AG04450 (cell line): ENCODE results near the gene PPP5C. TPM values are rescaled to one million over a fixed set of nuclear protein-coding genes. Genes with fewer than 3 reads are reported as not detected.

Experiments
- CTCF ChIA-PET: fragments of 300-600, 350-600 bp; formaldehyde crosslinking; extraction: SDS; loops from one replicate; lab custom pipeline; 2022; ENCODE audit warnings: antibody characterized with exemption, inconsistent platforms; lab: Charles Lee
- POLR2A ChIA-PET: fragments of 350-600 bp; formaldehyde crosslinking; extraction: SDS; loops from one replicate; lab custom pipeline; 2021; ENCODE audit warnings: antibody characterized with exemption, inconsistent platforms; lab: Yijun Ruan, JAX
- DNase-seq: peaks from one replicate; pipeline ENCODE4 v3.0.0-alpha.2; 2011; ENCODE audit warnings: low read depth, low spot score
- H3K27ac ChIP-seq: one replicate; pipeline ENCODE4 v1.5.1; 2012; ENCODE audit warnings: low read depth, low read length, control low read depth
- H3K27me3 ChIP-seq: one replicate; pipeline ENCODE4 v1.6.0; 2012; ENCODE audit warnings: low read length; ENCODE audit not compliant: control insufficient read depth, insufficient read depth
- H3K4me3 ChIP-seq: 2 replicates; pipeline ENCODE4 v1.5.1; 2011; ENCODE audit warnings: mild to moderate bottlenecking, low read depth, low read length, control low read depth
- H3K9me3 ChIP-seq: 2 replicates; pipeline ENCODE4 v1.5.1; 2012; ENCODE audit warnings: low read length; ENCODE audit not compliant: control insufficient read depth, insufficient read depth
- polyA plus RNA-seq: library from polyadenylated mRNA; depleted of rRNA; stranded (reverse); fragments of >200 nt; gene quantifications from 2 replicates; pipeline ENCODE4 v1.2.3, GENCODE V29; 2011
- TF ChIP-seq, protein P1 (sequence below): IDR thresholded peaks from 2 replicates; pipeline ENCODE4 v1.5.1; 2011; ENCODE audit warnings: low read depth, low read length, control low read depth, inconsistent platforms

PPP5C gene
- polyA plus RNA-seq, 1 experiment = 73.7 TPM

DNA sequence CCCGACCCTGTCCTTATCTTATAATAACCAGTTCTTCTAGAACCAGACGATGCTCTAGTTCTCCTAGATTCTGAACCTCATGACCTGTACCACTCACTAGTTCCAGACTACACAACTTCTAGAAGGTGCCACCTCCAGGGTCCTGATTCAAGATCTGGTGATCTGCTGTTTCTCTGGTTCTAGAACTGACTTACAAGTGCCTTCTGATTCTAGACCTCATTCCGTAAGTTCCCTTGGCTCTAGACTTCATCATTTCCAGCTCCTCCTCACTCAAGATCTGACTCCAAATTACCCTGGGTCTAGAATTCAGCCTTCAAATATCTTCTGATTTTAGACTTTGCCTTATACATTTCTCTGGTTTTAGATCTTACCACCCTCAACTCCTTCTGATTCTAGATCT, 5.0 kb upstream of the PPP5C start:
- ChIA-PET CTCF (interaction anchor here (0.7 to 0.9 kb wide), 2 partner anchors 62 to 1705 kb away, joined by 3 to 6 read pairs; no protein-coding TSS in a partner anchor), POLR2A (no interaction called here)

DNA sequence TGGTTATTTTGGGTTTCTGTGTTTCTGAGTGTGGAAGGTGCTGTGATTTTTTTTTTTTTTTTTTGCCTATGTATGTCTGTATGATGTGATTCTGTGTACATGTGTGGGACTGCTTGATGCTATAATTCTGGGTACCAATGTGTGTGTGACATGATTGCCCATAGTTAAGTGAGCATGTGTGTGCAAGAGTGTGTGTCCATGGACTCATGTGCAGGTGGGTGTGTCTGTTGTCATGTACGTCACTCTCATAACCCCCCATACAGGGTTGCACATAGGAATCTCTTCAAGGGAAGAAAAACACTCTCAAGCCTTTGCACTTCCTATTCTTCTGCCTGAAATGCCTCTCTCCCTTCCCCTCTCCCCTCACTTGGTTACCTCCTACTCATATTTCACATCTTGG, 2.5 kb upstream of the PPP5C start:
- H3K27me3 ChIP-seq = peaks cover 5% of the 10 kb centered on the region
- ChIA-PET CTCF (no interaction called here), POLR2A (no interaction called here)
- TF ChIP-seq, protein P1, sequence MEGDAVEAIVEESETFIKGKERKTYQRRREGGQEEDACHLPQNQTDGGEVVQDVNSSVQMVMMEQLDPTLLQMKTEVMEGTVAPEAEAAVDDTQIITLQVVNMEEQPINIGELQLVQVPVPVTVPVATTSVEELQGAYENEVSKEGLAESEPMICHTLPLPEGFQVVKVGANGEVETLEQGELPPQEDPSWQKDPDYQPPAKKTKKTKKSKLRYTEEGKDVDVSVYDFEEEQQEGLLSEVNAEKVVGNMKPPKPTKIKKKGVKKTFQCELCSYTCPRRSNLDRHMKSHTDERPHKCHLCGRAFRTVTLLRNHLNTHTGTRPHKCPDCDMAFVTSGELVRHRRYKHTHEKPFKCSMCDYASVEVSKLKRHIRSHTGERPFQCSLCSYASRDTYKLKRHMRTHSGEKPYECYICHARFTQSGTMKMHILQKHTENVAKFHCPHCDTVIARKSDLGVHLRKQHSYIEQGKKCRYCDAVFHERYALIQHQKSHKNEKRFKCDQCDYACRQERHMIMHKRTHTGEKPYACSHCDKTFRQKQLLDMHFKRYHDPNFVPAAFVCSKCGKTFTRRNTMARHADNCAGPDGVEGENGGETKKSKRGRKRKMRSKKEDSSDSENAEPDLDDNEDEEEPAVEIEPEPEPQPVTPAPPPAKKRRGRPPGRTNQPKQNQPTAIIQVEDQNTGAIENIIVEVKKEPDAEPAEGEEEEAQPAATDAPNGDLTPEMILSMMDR = no peak
- H3K4me3 ChIP-seq = no peak overlapping the region
- H3K9me3 ChIP-seq = no peaks in the 10 kb centered on the region; the same call in 1 of the 2 replicates
- DNase-seq = no peak
- no peak overlapping the region for H3K27ac ChIP-seq

More for the DNA sequence above, 5.0 kb upstream of the PPP5C start:
- Histone ChIP-seq H3K4me3 (no peak overlapping the region), H3K27ac (no peak overlapping the region), H3K9me3 (no peaks in the 10 kb centered on the region; the same call in 1 of the 2 replicates), H3K27me3 (peaks cover 10% of the 10 kb centered on the region)
- no peak for DNase-seq
- TF ChIP-seq, protein P1 = no peak

DNA sequence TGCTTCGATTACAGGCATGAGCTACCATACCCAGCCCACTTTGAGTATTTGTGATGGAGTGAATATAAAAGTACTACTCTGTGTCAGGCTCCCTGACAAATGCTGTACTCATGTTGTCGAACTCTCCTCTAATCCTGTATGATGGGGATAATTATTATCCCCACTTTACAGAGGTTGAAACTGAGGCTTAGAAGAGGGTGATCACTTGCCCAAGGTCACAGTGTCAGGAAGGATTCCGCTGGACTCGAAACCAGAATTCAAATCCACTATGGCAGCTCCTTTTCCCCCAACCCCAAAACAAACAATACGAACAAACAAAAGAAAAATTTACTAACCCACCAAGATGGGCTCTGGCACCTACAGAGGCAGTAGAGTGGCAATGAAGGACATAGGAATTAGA, 1.7 kb upstream of the PPP5C start:
- no peak overlapping the region for H3K4me3 ChIP-seq
- ChIA-PET POLR2A (no interaction called here), CTCF (no interaction called here)
- no peak for DNase-seq
- peaks cover 3% of the 10 kb centered on the region for H3K27me3 ChIP-seq
- TF ChIP-seq, protein P1 = no peak
- H3K9me3 ChIP-seq = no peaks in the 10 kb centered on the region; the same call in 1 of the 2 replicates
- no peak overlapping the region for H3K27ac ChIP-seq

DNA sequence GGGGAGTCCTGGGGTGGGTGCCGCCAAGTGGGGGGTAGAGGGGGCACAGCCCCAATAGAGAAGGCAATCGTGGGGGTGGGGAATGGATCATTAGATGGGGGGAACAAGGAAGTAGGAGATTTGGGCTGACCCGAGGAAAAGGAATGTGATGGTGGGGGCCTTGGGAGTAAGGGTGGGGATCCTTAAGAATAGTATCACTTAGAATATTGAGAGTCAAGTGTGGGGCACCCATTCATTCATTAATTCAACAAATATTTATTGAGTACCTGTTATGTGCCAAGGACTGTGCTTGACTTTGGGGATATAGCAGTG, 641 bp downstream of the PPP5C start:
- ChIA-PET CTCF (interaction anchor here (0.6 to 2.9 kb wide), 15 partner anchors 9 to 269 kb away, joined by 3 to 13 read pairs (median 3); no protein-coding TSS in a partner anchor), POLR2A (no interaction called here)
- Histone ChIP-seq H3K27me3 (peaks cover 3% of the 10 kb centered on the region), H3K4me3 (peak overlapping the region; percentile 99), H3K9me3 (no peaks in the 10 kb centered on the region; the same call in 1 of the 2 replicates), H3K27ac (no peak overlapping the region)
- TF ChIP-seq, protein P1 = no peak
- DNase-seq = no peak

DNA sequence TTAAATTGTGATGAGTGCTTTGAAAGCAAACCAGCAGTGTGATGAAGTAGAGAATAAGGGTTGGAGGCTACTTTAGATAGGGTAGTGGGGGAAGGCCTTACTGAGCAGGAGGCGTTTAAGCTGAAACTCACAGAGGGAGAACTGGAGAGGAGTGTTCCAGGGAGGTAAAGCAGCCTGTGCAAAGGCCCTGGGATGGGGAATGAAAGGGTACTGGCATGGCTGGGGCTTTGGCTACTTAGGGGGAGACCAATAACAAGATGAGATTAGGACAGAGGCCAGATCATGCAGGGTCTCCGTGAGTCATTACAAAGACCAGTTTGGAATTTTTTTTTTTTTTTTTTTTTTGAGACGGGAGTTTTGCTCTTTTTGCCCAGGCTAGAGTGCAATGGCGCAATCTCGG, 1.1 kb downstream of the PPP5C start:
- ChIA-PET CTCF (interaction anchor here (0.7 to 2.9 kb wide), 8 partner anchors 8 to 270 kb away, joined by 3 to 13 read pairs (median 4); no protein-coding TSS in a partner anchor), POLR2A (no interaction called here)
- Histone ChIP-seq H3K4me3 (peak overlapping the region; percentile 99), H3K9me3 (no peaks in the 10 kb centered on the region; the same call in 1 of the 2 replicates), H3K27ac (no peak overlapping the region), H3K27me3 (peaks cover under 1% of the 10 kb centered on the region)
- DNase-seq = no peak
- TF ChIP-seq, protein P1 = no peak
